Thyroid gland (tissue), 4 donors: ENCODE data around the gene HIVEP3.

Experiments used
- CTCF ChIP-seq, 6 experiments: fragments of 200-600 bp in 3 of 6; fragments of 450-650 bp in 3 of 6; sonication (generic) in 3 of 6; IDR thresholded peaks; one replicate each; pipeline ENCODE4 v1.5.1; 2016 to 2019; ENCODE audit warnings: antibody characterized with exemption in 6 of 6, mild to moderate bottlenecking in 2 of 6, inconsistent platforms in 1 of 6, moderate library complexity in 1 of 6
- POLR2A ChIP-seq, 2 donors: fragments of 450-650 bp; IDR thresholded peaks; one replicate each; pipeline ENCODE4 v1.6.1; 2017; ENCODE audit warnings: antibody characterized with exemption in 2 of 2, mild to moderate bottlenecking in 2 of 2, moderate library complexity in 1 of 2

- TF ChIP-seq CTCF (IDR thresholded peaks at IDR 0.05) (no peak), POLR2A (IDR thresholded peaks at IDR 0.05) (no peak)
Measured at GRCh38 chr1:41631154-41631553, 287.6 kb downstream of the HIVEP3 start.
